DOHH2 (cell line): ENCODE measurements around the gene UBASH3A.

ENCODE experiments used
- H3F3A ChIP-seq: fragments of 200-600 bp; sonication (generic), shearing (Covaris generic); 2 replicates; pipeline ENCODE4 v1.6.0; 2016; ENCODE audit warnings: antibody characterized with exemption, mild to moderate bottlenecking; ENCODE audit not compliant: control insufficient read depth, insufficient read depth
- H3K27ac ChIP-seq: fragments of 200-600 bp; sonication (generic); 2 replicates; pipeline ENCODE4 v1.5.1; 2014; ENCODE audit warnings: low read depth, mild to moderate bottlenecking, low read length, moderate library complexity
- H3K27me3 ChIP-seq: fragments of 200-600 bp; sonication (generic); 2 replicates; pipeline ENCODE4 v1.6.1; 2014; ENCODE audit warnings: mild to moderate bottlenecking, low read length, mixed read lengths; ENCODE audit not compliant: control insufficient read depth
- H3K36me3 ChIP-seq: fragments of 200-600 bp; sonication (generic); 2 replicates; pipeline ENCODE4 v1.6.1; 2014; ENCODE audit warnings: mild to moderate bottlenecking, low read length, moderate library complexity, mixed read lengths; ENCODE audit not compliant: control insufficient read depth
- H3K4me1 ChIP-seq: fragments of 200-600 bp; sonication (generic); 2 replicates; pipeline ENCODE4 v1.6.1; 2014; ENCODE audit warnings: mild to moderate bottlenecking, low read length, mixed read lengths; ENCODE audit not compliant: control insufficient read depth
- H3K4me2 ChIP-seq: fragments of 200-600 bp; sonication (generic); 2 replicates; pipeline ENCODE4 v1.6.0; 2014; ENCODE audit warnings: mild to moderate bottlenecking, low read length, moderate library complexity
- H3K4me3 ChIP-seq: fragments of 200-600 bp; sonication (generic); 2 replicates; pipeline ENCODE4 v1.5.1; 2014; ENCODE audit warnings: mild to moderate bottlenecking, low read length, mixed read lengths
- H3K79me2 ChIP-seq: fragments of 200-600 bp; sonication (generic); 2 replicates; pipeline ENCODE4 v1.6.1; 2014; ENCODE audit warnings: mild to moderate bottlenecking, low read length, mixed read lengths; ENCODE audit not compliant: control insufficient read depth
- H3K9me2 ChIP-seq: fragments of 200-600 bp; sonication (generic); replicated peaks from 2 replicates; pipeline ENCODE4 v1.6.1; 2014; ENCODE audit warnings: mild to moderate bottlenecking, low read length, mixed read lengths; ENCODE audit not compliant: control insufficient read depth
- H3K9me3 ChIP-seq: fragments of 200-600 bp; sonication (generic); 2 replicates; pipeline ENCODE4 v1.6.1; 2014; ENCODE audit warnings: antibody characterized with exemption, low read length, mixed read lengths; ENCODE audit not compliant: control insufficient read depth, insufficient read depth
- H4K20me1 ChIP-seq: fragments of 200-600 bp; sonication (generic); 2 replicates; pipeline ENCODE4 v1.6.0; 2014; ENCODE audit warnings: low read depth, mild to moderate bottlenecking, antibody characterized with exemption, low read length, moderate library complexity; ENCODE audit not compliant: control insufficient read depth, insufficient read depth
- EZH2phosphoT487 ChIP-seq: fragments of 200-600 bp; sonication (generic); IDR thresholded peaks from 2 replicates; pipeline ENCODE4 v1.6.1; 2017; ENCODE audit warnings: borderline replicate concordance, mild to moderate bottlenecking, antibody characterized with exemption, low read length, moderate library complexity, mixed read lengths
- TF ChIP-seq, protein P1 (sequence below): fragments of 200-600 bp; sonication (generic); IDR thresholded peaks from one replicate; pipeline ENCODE4 v1.5.1; 2014; ENCODE audit warnings: antibody characterized with exemption, mild to moderate bottlenecking, low read depth, low read length; ENCODE audit not compliant: poor library complexity, severe bottlenecking

The UBASH3A gene

DNA sequence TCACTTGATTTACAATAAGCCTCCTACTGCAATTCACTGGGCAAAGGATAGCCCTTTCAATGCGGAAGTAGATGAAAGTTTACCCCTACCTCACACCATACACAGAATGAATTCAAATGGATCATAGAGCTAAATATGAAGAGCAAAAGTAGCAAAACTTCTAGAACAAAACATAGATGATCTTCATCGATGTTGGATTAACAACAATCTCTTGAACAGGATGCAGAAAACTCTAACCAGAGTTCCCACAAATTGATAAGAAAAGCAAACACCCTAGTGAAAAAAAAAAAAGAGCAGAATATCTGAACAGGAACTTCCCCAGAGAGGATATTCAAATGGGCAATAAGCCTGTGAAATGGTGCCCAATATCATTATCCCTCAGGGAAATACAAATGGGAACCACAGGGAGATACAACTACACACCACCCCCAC is 1.9 kb upstream of the UBASH3A start:
- Histone ChIP-seq H3K27ac (no peak overlapping the region), H3K27me3 (0 out of 2 replicates have a peak, but pooled peaks cover 2% of the 10 kb centered on the region), H4K20me1 (no peaks in the 10 kb centered on the region), H3K4me1 (peaks cover 30% of the 10 kb centered on the region), H3K9me2 (no peaks in the 10 kb centered on the region), H3K9me3 (peaks cover 6% of the 10 kb centered on the region), H3K4me3 (no peak overlapping the region), H3K36me3 (no peaks in the 10 kb centered on the region), H3F3A (no peaks in the 10 kb centered on the region), H3K79me2 (no peaks in the 10 kb centered on the region), H3K4me2 (no peak overlapping the region)
- TF ChIP-seq EZH2phosphoT487, result no peak
- TF ChIP-seq, protein P1, sequence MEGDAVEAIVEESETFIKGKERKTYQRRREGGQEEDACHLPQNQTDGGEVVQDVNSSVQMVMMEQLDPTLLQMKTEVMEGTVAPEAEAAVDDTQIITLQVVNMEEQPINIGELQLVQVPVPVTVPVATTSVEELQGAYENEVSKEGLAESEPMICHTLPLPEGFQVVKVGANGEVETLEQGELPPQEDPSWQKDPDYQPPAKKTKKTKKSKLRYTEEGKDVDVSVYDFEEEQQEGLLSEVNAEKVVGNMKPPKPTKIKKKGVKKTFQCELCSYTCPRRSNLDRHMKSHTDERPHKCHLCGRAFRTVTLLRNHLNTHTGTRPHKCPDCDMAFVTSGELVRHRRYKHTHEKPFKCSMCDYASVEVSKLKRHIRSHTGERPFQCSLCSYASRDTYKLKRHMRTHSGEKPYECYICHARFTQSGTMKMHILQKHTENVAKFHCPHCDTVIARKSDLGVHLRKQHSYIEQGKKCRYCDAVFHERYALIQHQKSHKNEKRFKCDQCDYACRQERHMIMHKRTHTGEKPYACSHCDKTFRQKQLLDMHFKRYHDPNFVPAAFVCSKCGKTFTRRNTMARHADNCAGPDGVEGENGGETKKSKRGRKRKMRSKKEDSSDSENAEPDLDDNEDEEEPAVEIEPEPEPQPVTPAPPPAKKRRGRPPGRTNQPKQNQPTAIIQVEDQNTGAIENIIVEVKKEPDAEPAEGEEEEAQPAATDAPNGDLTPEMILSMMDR, result no peak

DNA sequence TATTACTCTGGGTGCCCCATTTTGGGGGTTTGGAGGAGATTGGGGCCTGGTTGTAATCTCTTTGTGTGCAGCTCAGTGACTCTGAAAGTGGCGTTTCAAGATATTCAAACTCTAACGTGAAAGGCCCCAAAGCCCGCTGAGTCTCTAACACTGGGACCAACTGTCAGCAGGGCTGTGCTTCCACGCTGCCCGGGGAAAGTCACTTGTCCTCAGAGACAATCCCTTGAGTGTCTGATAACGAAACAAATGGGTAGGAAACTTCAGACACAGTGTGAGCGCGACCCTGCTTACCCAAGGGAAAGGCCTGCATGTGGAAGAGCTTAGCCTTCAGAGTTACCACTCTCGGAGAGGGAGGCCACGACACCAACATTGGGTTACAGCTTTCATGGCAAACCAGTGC is 837 bp downstream of the UBASH3A start:
- no peaks in the 10 kb centered on the region for H3K79me2 ChIP-seq
- no peaks in the 10 kb centered on the region for H3K9me2 ChIP-seq
- TF ChIP-seq, protein P1, result no peak
- no peak for TF ChIP-seq EZH2phosphoT487
- peaks cover 9% of the 10 kb centered on the region; the same call in 1 of the 2 replicates for H3K27me3 ChIP-seq
- peaks cover 6% of the 10 kb centered on the region for H3K9me3 ChIP-seq
- no peak overlapping the region for H3K4me3 ChIP-seq
- H3K4me1 ChIP-seq, result peaks cover 19% of the 10 kb centered on the region
- no peak overlapping the region for H3K27ac ChIP-seq
- H3F3A ChIP-seq, result no peaks in the 10 kb centered on the region
- no peaks in the 10 kb centered on the region for H3K36me3 ChIP-seq
- H3K4me2 ChIP-seq, result no peak overlapping the region
- H4K20me1 ChIP-seq, result no peaks in the 10 kb centered on the region

DNA sequence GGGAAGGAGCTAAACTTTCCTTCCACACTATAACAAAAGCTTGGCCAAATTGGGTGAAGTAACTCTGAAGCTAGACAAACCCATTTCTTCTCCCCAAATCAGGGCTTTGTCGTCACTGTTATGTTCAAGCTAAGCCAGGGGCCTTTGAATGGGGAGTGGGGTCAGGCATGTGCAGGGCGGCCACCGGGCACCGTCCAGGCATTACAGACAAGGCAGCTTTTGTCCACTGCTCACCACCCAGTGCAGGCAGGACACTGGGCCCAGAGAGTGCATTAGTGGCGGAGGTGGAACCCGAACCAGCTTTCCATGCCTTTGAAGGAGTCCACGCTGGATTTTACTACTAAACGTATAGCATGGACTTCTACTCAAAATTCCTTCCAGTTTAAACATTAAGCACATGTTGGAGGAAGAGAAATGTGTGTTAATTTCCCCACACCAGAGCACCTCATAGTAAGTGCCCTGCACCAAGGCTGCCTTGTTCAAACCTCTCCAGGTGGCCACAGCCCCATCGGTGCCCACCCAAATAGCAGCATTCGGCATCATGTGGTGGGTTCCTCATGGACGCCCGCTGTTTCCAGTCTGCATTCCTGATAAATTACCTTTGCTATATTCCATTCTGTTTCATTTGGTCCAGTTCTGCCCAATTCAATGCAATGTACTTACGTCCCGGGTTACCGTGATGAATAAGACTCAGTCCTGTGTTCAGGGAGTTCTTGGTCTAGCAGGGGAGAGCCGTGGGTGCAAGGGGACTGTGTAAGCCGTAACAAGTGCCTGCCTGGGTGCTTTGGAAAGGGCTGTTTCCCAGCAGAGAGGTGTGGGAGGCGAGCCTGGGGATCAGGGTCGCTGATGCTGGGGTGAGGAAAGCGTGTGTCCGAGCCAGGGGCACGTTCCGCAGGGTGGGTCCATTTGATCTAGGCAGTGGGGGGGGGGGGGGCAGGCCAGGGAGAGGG is 1.6 kb downstream of the UBASH3A start:
- H3K27ac ChIP-seq, result no peak overlapping the region
- H3K4me2 ChIP-seq, result no peak overlapping the region
- TF ChIP-seq, protein P1, result no peak
- no peak for TF ChIP-seq EZH2phosphoT487
- no peaks in the 10 kb centered on the region for H3K9me2 ChIP-seq
- H3K27me3 ChIP-seq, result peaks cover 9% of the 10 kb centered on the region; the same call in 1 of the 2 replicates
- no peaks in the 10 kb centered on the region for H4K20me1 ChIP-seq
- peaks cover 17% of the 10 kb centered on the region for H3K4me1 ChIP-seq
- H3K79me2 ChIP-seq, result no peaks in the 10 kb centered on the region
- H3K4me3 ChIP-seq, result no peak overlapping the region
- peaks cover 6% of the 10 kb centered on the region for H3K9me3 ChIP-seq
- no peaks in the 10 kb centered on the region for H3K36me3 ChIP-seq
- no peaks in the 10 kb centered on the region for H3F3A ChIP-seq
